HG03565 (cell line): ENCODE results near the gene ZNF391.
"Not testable (repeated sequence)": the region's sequence is repeated elsewhere in the genome, so short reads cannot be mapped to it uniquely, and the experiment has no call there.

Experiments
- ATAC-seq: cut with Tn5 transposase; IDR thresholded peaks from one replicate; pipeline ENCODE4 v1.9.1; 2021; ENCODE audit warnings: mild to moderate bottlenecking, moderate library complexity; ENCODE audit not compliant: unreplicated experiment

Gene ZNF391

GRCh38 chr6:27422651-27423332, 34.2 kb downstream of the ZNF391 start:
- no peak for ATAC-seq

GRCh38 chr6:27424851-27425250, 36.3 kb downstream of the ZNF391 start:
- ATAC-seq: not testable (repeated sequence)

- no peak for ATAC-seq
Measured at GRCh38 chr6:27426045-27426620, 37.6 kb downstream of the ZNF391 start.

- ATAC-seq: no peak
Measured at GRCh38 chr6:27428502-27428901, 39.9 kb downstream of the ZNF391 start.

DNA sequence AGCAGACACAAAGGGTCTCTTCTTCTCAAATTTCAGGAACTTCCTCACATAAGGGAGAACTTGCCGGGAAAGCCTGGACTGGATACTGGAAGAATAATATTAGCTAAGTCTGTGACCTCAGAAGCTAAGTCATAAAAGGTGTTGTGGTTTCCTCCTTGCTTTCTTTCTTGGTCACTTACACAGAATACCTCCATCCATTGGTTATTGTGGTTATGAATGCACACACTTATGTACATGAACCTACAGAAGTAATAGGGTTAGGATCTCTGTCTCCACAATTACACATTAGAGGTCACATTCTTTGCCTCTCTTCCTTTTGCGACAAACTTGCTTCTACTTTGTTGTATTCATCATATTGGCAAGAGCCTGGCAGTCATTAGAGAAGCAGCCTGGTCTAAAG, 40.4 kb downstream of the ZNF391 start:
- no peak for ATAC-seq

GRCh38 chr6:27433714-27434113, 45.2 kb downstream of the ZNF391 start:
- no peak for ATAC-seq

GRCh38 chr6:27439371-27439770, 50.8 kb downstream of the ZNF391 start:
- ATAC-seq: no peak

DNA sequence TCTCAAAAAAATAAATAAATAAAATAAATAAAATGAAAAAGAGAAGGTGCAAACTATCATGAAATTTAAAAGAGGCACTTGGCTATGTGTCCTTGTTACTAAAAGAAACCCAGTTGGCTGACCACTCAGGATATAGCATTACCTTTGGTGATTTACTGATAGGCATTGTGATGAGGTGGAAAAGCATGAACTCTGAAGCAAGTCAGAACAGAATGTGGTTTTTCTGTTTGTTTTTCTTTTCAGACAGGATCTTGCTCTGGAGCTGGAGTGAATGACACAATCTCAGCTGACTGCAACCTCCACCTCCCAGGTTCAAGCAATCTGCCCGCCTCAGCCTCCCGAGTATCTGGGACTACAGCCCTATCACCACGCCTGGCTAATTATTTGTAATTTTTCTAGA, 52.4 kb downstream of the ZNF391 start:
- no peak for ATAC-seq

DNA sequence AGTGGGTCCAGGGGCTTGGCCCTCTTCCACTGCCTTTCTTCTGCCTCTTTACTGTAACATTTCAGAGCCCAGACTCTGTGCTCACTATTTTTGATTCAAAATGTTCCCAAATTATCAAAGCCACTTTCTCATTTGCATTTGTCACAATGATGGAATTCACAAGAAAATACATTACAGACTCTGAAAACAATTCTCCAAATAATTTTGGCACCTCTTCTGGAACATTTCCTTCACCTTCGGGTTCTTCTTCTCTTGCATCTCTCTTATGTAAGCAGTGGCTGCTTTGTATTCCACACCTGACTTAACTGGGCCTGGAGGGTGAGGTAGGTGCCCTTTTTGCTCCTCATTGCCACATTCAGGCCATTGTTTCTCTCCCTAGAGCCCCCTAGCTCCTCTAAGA, 54.4 kb downstream of the ZNF391 start:
- no peak for ATAC-seq

DNA sequence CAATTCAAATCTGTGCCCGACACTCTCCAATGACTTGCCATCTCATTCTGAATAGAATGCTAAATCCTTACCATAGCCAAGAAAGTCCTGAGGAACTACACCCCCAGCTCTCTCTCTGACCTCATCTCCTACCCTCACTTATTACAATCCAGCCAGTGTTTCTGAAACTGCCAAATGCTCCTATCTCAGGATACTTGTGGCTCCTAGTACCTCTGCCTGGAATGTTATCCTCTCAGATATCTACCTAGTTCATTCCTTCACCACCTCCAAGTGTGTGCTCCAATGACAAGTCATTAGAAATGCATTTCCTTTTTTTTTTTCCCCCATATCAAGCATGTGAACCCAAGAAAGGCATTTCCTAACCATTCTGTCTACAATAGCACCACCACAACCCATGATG, 59.9 kb downstream of the ZNF391 start:
- no peak for ATAC-seq

GRCh38 chr6:27451660-27452390, 63.3 kb downstream of the ZNF391 start:
- ATAC-seq: no peak

GRCh38 chr6:27452496-27452897, 63.9 kb downstream of the ZNF391 start:
- no peak for ATAC-seq
